GM10847 (cell line): Measurements from ENCODE around the gene ERVW-1.
"Not testable (repeated sequence)": the region's sequence is repeated elsewhere in the genome, so short reads cannot be mapped to it uniquely, and the experiment has no call there.

ENCODE experiments used
- POLR2A ChIP-seq: IDR thresholded peaks from 2 replicates; pipeline ENCODE4 v1.6.1; 2011; ENCODE audit not compliant: insufficient read length; ENCODE audit errors: extremely low read depth

ERVW-1 gene, protein sequence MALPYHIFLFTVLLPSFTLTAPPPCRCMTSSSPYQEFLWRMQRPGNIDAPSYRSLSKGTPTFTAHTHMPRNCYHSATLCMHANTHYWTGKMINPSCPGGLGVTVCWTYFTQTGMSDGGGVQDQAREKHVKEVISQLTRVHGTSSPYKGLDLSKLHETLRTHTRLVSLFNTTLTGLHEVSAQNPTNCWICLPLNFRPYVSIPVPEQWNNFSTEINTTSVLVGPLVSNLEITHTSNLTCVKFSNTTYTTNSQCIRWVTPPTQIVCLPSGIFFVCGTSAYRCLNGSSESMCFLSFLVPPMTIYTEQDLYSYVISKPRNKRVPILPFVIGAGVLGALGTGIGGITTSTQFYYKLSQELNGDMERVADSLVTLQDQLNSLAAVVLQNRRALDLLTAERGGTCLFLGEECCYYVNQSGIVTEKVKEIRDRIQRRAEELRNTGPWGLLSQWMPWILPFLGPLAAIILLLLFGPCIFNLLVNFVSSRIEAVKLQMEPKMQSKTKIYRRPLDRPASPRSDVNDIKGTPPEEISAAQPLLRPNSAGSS

GRCh38 chr7:92477681-92478080 is at the start of gene ERVW-1:
Gene ERVW-1 (minus strand): TSS chr7:92477946. CDS start chr7:92470381, 7,565 bp downstream.
- TF ChIP-seq POLR2A, result not testable (repeated sequence)

- no peak for TF ChIP-seq POLR2A
These were observed 45.4 kb upstream of the ERVW-1 start for GRCh38 chr7:92523110-92523509.

DNA sequence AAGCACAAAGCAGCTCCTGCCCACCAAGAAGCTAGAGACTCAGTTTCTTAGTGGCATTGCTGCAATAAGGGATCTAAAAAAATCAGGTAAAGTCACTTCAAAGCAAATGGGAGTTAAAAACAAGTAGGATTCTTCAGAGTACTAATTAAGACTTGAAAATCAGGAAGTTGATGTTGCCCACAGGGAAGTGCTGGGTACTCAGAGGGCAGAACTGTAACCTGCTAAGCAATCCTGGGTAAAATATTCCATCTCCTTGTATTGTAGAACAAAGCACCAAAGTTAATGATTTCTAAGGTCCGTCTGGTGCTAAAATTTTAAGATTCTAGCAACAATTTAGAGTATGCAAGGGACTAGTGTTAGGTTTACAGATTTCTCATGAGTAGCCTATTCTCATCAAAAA is 42.3 kb upstream of the ERVW-1 start:
- no peak for TF ChIP-seq POLR2A

DNA sequence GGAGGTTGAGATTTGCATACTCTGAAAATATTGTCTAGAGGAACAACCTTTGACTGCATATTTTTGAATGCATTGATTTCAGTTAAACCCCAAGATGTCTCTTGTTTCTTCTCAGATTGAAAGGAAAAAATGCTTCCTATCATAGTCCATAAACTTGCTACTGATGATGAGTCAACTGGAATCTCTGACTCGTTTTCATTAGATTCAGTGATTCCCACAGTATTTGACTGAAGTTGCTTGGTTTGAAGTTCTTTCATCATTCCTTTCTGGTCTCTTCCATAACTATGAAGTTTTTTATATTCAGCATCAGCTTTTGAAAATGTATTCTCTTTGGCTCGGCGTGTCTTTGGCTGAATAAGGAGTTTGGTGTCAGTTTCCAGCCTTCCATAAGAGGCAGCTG is 39.9 kb upstream of the ERVW-1 start:
- TF ChIP-seq POLR2A, result no peak

- no peak for TF ChIP-seq POLR2A
These were observed 35.6 kb upstream of the ERVW-1 start for GRCh38 chr7:92513167-92513902.

DNA sequence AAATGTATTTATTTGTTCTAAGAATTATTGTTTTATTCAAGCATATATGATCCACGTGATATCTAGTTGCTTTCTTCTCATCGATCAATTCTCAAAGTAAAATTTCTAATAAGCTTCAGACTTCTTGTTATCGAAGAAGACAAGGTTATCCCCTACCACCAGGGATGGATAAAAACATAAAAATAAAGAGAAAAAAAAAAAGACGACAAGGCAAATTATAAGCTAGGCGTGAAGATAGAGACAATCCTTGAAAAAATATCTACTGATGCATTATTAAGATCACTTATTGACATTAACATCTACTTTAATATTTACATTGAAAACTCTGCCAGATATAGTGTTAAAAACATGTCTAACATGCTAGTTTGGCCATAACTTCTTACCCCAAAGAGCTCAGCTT is 31.2 kb upstream of the ERVW-1 start:
- no peak for TF ChIP-seq POLR2A

DNA sequence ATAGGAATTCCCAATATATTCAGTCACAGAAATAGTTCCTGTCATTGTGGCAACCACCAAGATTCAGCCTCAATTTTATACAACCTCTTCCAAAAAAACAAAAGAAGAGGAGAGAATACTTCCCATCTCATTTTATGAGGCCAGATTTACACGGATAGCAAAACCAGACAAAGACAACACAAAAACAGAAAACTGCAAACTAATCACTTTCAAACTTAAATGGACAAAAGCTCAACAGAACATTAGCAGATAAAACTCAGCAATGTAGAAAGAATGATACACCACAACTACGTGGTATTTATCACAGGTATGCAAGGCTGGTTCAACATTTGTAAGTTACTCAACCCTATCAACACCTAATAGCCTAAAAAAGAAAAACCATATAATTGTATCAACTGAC is 28.6 kb upstream of the ERVW-1 start:
- TF ChIP-seq POLR2A, result no peak

DNA sequence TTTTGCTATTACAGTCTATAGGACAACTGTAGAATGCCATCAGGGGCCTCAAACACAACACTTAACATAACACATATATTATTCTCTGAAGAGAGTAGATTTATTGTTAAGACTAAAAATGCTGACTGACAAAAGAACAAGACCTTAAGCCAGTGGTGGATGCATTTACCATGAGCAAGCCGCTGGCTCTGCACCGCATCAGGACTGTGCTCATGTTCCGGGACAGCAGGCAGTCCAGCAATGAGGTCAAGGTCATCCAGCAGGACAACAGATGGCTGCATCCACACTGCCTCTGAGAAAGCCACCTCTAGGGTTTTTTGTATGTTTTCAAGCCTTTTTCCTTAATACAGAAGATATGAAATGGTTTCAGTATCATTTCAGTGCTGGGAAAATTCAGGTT is 26.8 kb upstream of the ERVW-1 start:
- TF ChIP-seq POLR2A, result no peak

GRCh38 chr7:92503767-92504166 is 26.0 kb upstream of the ERVW-1 start:
- TF ChIP-seq POLR2A, result no peak

DNA sequence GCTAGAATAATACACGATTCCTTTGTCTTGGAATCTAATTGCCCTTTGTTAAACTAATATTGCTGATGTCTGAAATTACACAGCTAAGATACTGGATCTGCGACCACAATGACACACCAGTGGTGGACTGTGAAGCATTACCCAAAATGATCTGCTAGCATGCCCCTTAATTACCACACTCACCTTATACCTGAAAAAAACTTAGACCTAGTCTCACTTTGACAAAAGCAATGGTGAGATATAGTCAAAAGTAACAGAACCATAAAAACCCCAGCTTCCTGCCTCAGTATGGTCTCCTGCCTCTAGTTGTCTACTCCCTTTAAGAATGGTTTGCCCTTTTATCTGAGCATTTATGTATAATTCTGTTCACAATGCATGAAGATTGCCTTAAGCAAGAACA is 20.8 kb upstream of the ERVW-1 start:
- TF ChIP-seq POLR2A, result no peak

DNA sequence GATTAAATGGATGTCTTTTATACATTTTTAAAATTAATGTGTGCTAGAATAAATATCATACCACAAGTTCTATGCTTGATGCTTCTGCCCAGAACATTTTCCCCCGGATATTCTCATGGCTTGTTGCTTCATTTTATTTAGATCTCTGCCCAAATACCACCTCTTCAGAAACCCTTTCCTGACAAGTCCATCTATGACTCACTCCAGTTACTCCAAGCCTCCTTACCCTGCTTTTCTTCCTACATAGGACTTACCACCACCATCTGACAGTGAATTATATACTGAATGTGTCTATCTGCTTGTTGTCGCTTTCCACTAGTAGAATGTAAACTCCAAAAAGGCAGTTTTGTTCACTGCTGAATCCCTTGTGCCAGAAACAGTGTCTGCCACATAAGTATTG is 19.1 kb upstream of the ERVW-1 start:
- TF ChIP-seq POLR2A, result no peak

GRCh38 chr7:92489634-92490033 is 11.9 kb upstream of the ERVW-1 start:
- no peak for TF ChIP-seq POLR2A

DNA sequence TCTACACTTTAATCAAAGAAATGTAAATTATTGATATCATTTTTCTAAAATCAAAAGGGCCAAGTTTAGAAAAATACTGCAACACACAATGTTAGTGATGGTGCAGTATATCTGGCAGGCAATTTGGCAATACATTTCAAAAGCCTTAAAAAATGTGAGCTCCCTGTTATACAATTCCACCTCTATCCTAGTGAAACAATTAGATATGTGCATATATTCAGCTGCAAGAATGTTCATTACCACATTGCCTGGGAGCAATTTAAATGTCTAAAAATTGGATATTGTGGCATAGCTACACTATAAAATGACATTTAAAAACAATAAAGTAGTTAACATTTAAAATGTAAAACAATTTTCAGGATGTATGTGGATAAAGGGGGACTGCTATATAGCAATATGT is 10.1 kb upstream of the ERVW-1 start:
- TF ChIP-seq POLR2A, result no peak

DNA sequence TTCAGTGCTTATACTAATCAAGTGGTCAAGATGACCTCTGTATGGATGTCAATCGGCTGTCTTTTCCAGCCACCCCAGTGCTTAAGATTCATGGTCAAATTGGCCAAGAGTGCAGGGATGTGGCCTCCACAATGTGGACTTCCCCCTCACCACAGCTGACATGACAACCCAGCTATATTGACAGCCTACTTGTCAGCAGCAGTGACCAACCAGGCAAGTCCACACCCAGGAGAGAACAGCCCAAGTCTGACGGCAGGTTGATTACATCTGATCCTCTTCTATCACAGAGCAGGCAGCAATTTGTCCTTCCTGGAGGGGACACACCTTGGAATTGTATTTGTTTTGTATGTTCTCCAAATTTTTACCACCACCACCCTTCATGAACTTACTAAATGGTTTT is 8.2 kb upstream of the ERVW-1 start:
- no peak for TF ChIP-seq POLR2A

DNA sequence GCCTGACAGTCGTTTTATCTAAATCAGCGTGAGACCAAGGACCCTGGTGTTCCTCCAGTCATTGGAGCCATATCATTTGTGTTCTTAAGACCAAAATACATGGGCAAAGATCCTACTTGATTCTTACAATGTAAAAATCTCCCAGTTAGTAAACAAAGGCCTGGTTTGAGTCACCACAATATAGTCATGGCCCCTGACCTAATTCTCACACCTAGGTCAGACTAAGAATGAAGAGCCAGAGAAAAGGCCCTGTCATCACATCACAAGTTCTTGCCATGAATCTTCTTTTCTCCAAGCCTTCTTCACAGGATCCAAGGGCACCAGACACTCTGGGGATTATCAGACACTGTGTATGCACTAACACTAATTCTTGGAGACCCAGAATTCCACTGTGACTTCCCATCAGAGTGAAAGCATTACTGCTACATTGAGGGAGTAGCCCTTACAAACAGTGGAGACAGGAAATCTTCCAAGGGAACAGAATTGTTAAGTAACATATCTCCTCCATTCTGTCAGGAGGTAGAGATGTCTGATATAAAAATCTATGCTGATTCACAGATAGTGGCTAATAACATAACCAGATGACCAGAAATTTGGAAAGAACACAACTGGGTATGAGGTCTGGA is 7.6 kb upstream of the ERVW-1 start:
- TF ChIP-seq POLR2A, result no peak

- no peak for TF ChIP-seq POLR2A
These were observed 965 bp upstream of the ERVW-1 start for GRCh38 chr7:92478711-92479110.
